ENCODE measurements around the gene NRXN2. TPM values are rescaled to one million over a fixed set of nuclear protein-coding genes. Genes with fewer than 3 reads are reported as not detected.

Gene NRXN2
- total and polyA plus RNA-seq, 10 of the 15 experiments (the other 5 are each of a cell fraction or from before 2014, with no cell fraction given), result 0.03 to 1.4 (median 0.23) TPM

GRCh38 chr11:64597671-64598101 is 125.3 kb downstream of the NRXN2 start:
- WGBS (ENCODE audit: insufficient coverage, insufficient replicate concordance, low lambda C conversion rate, missing lambda C conversion rate), result 35% methylated on average over 13 of the region's 13 CpGs
- no peaks in the 10 kb centered on the region for H3K79me2 ChIP-seq (ENCODE audit: control insufficient read depth, insufficient read depth, low read length)
- intact Hi-C loops (cut with micrococcal nuclease; ENCODE audit: unreplicated experiment) (no loop called here), in situ Hi-C loops (cut with MboI) (no loop called here)
- H3K27ac ChIP-seq (ENCODE audit: control insufficient read depth, insufficient read depth), result no peak overlapping the region
- no peaks in the 10 kb centered on the region for H3K36me3 ChIP-seq (ENCODE audit: control insufficient read depth in 2 of 2, insufficient read depth in 2 of 2, low read length in 1 of 2)
- ChIA-PET POLR2A (no interaction called here), SMC1A (ENCODE audit: uncharacterized antibody, unreplicated experiment) (no interaction called here), CTCF (interaction anchor here (0.9 kb wide), 1 partner anchor 149 kb away, joined by 3 read pairs; no protein-coding TSS in a partner anchor), RAD21 (ENCODE audit: unreplicated experiment) (no interaction called here)
- H3K4me1 ChIP-seq (ENCODE audit: control insufficient read depth, insufficient read depth, low read length), result no peaks in the 10 kb centered on the region
- no peak overlapping the region for H3K4me3 ChIP-seq
- H3K27me3 ChIP-seq (replicated peaks in 1 of 2; ENCODE audit: control insufficient read depth in 2 of 2, insufficient read depth in 2 of 2, low read length in 1 of 2), result no peaks in the 10 kb centered on the region
- no TSS peak for BruUV-seq (replicated peaks)
- FAIRE-seq, result no peak
- TF ChIP-seq KAT2A (conservative IDR thresholded peaks at IDR 0.05; ENCODE audit: control insufficient read depth, low read depth, low read length) (no peak), HDAC6 (IDR thresholded peaks at IDR 0.05; ENCODE audit: unreplicated experiment) (no peak), ZBTB40 (IDR thresholded peaks at IDR 0.05; ENCODE audit: borderline replicate concordance) (no peak), POLR2AphosphoS2 (IDR thresholded peaks at IDR 0.05; ENCODE audit: low read depth, low read length) (no peak), IKZF2 (IDR thresholded peaks at IDR 0.05) (no peak), BCL11A (IDR thresholded peaks at IDR 0.05; ENCODE audit: low read depth, low read length) (no peak), ZSCAN29 (IDR thresholded peaks at IDR 0.05) (no peak), LARP7 (IDR thresholded peaks at IDR 0.05) (no peak), SIX5 (IDR thresholded peaks at IDR 0.05; ENCODE audit: low read depth, low read length, severe bottlenecking) (no peak), MEF2B (IDR thresholded peaks at IDR 0.05; ENCODE audit: partially characterized antibody, poor library complexity, severe bottlenecking) (no peak), FOS (IDR thresholded peaks at IDR 0.05; ENCODE audit: borderline replicate concordance, extremely low read depth, insufficient read length) (no peak), KLF5 (IDR thresholded peaks at IDR 0.05; ENCODE audit: partially characterized antibody) (no peak), BHLHE40 (IDR thresholded peaks at IDR 0.05; ENCODE audit: borderline replicate concordance in 1 of 2, low read depth in 2 of 2, low read length in 1 of 2) (no peak)
- TF ChIP-seq, protein P1, sequence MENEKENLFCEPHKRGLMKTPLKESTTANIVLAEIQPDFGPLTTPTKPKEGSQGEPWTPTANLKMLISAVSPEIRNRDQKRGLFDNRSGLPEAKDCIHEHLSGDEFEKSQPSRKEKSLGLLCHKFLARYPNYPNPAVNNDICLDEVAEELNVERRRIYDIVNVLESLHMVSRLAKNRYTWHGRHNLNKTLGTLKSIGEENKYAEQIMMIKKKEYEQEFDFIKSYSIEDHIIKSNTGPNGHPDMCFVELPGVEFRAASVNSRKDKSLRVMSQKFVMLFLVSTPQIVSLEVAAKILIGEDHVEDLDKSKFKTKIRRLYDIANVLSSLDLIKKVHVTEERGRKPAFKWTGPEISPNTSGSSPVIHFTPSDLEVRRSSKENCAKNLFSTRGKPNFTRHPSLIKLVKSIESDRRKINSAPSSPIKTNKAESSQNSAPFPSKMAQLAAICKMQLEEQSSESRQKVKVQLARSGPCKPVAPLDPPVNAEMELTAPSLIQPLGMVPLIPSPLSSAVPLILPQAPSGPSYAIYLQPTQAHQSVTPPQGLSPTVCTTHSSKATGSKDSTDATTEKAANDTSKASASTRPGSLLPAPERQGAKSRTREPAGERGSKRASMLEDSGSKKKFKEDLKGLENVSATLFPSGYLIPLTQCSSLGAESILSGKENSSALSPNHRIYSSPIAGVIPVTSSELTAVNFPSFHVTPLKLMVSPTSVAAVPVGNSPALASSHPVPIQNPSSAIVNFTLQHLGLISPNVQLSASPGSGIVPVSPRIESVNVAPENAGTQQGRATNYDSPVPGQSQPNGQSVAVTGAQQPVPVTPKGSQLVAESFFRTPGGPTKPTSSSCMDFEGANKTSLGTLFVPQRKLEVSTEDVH (IDR thresholded peaks at IDR 0.05; ENCODE audit: low read depth, partially characterized antibody), result no peak
- no peaks in the 10 kb centered on the region; the same call in 1 of the 3 replicates for H3K9me3 ChIP-seq (replicated peaks; ENCODE audit: control insufficient read depth, insufficient read depth, low read length)
- ATAC-seq, result no peak
- no peak overlapping the region for H2AFZ ChIP-seq (ENCODE audit: control insufficient read depth, low read depth, low read length)
- H3K4me2 ChIP-seq (ENCODE audit: control insufficient read depth, insufficient read depth), result no peak overlapping the region
- no peak overlapping the region for H3K9ac ChIP-seq (ENCODE audit: control insufficient read depth, insufficient read depth, low read length)
- H4K20me1 ChIP-seq (ENCODE audit: control insufficient read depth, insufficient read depth), result no peaks in the 10 kb centered on the region
- no peak for DNase-seq (ENCODE audit: low read depth, low spot score)
